MCF 10A (cell line): Measurements from ENCODE around the gene EGR1. TPM values are rescaled to one million over a fixed set of nuclear protein-coding genes. Genes with fewer than 3 reads are reported as not detected.

Experiments used
- BruUV-seq: library from RNA; stranded (reverse); fragments of 400-500 nt; replicated peaks from 2 replicates; lab custom pipeline; 2021; lab: Mats Ljungman, UMichigan
- CTCF ChIA-PET: fragments of 300-600 bp; sonication (Branson Sonifier 250); formaldehyde crosslinking; extraction: SDS; loops from one replicate; lab custom pipeline; 2021; ENCODE audit warnings: antibody characterized with exemption, inconsistent platforms; lab: Yijun Ruan, JAX
- POLR2A ChIA-PET: fragments of 300-600, 350-650 bp; sonication (Branson Sonifier 250); formaldehyde crosslinking; extraction: SDS; loops from one replicate; lab custom pipeline; 2020; ENCODE audit warnings: antibody characterized with exemption, inconsistent platforms; lab: Yijun Ruan, JAX
- DNase-seq: peaks from one replicate; pipeline ENCODE4 v3.0.0-alpha.2; 2018; ENCODE audit not compliant: unreplicated experiment
- H3K27ac Mint-ChIP-seq: one replicate; pipeline ENCODE4 v1.8.0; 2022; ENCODE audit warnings: mild to moderate bottlenecking, low read depth, mixed read lengths; ENCODE audit not compliant: unreplicated experiment
- H3K27me3 Mint-ChIP-seq: one replicate; pipeline ENCODE4 v1.8.0; 2022; ENCODE audit warnings: mixed read lengths; ENCODE audit not compliant: insufficient read depth, unreplicated experiment
- H3K36me3 Mint-ChIP-seq: one replicate; pipeline ENCODE4 v1.8.0; 2022; ENCODE audit warnings: mild to moderate bottlenecking, moderate library complexity, mixed read lengths; ENCODE audit not compliant: insufficient read depth, unreplicated experiment
- H3K4me1 Mint-ChIP-seq: one replicate; pipeline ENCODE4 v1.8.0; 2022; ENCODE audit warnings: mixed read lengths; ENCODE audit not compliant: insufficient read depth, unreplicated experiment
- H3K4me3 Mint-ChIP-seq: one replicate; pipeline ENCODE4 v1.8.0; 2022; ENCODE audit warnings: mild to moderate bottlenecking, moderate library complexity, mixed read lengths; ENCODE audit not compliant: unreplicated experiment
- H3K9me3 Mint-ChIP-seq: one replicate; pipeline ENCODE4 v1.8.0; 2022; ENCODE audit warnings: mixed read lengths; ENCODE audit not compliant: unreplicated experiment
- intact Hi-C: fragments of 100-400 bp; cut with micrococcal nuclease; formaldehyde crosslinking; loops from 2 replicates; pipeline ENCODE4 v1.14.1; 2022
- total RNA-seq: library from RNA; stranded (reverse); gene quantifications from 2 replicates; pipeline ENCODE4 v1.2.3, GENCODE V29; 2022
- TF ChIP-seq, protein P1 (sequence below): fragments of 200-600 bp; IDR thresholded peaks from one replicate; pipeline ENCODE4 v1.8.0; 2022; ENCODE audit warnings: antibody characterized with exemption, mild to moderate bottlenecking; ENCODE audit not compliant: unreplicated experiment

Gene EGR1
- total RNA-seq, 1 experiment from 2014 or later = 189 TPM

DNA sequence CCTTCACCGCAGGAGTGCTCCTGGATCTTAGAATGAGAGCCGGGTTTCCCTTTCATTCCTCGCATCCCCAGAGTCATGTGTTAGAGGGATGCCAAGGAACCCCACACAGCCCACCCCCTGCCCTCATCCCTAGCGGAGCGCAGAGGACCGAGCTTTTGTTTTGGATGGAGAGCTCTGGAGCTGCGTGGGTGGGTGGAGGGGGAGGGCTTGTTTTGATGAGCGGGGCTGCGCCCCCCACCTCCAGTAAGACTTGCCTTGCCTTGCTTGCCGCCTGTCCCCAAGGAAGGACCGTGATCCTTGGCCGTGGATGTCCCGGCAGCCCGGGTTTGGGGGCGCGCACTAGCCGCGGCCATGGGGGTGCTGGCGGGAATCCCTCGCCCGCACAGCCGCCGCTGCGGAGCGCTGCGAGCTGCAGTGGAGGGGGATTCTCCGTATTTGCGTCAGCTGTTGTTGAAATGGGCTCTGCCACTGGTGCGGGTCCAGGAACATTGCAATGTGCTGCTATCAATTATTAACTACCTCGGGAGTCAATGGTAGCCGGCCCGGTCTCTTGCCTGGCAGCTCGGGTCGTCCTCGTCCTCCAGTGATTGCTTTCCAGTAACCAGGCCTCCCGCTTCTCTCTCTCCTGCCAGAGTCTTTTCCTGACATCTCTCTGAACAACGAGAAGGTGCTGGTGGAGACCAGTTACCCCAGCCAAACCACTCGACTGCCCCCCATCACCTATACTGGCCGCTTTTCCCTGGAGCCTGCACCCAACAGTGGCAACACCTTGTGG lies 1.0 kb downstream of the EGR1 start:
- H3K4me3 Mint-ChIP-seq = peak overlapping the region; percentile 78
- POLR2A ChIA-PET = interaction anchor here (0.7 to 15.2 kb wide), 21 partner anchors 10 to 908 kb away, joined by 3 to 626 read pairs (median 14); partner anchors contain the start of genes BRD8, ETF1, HSPA9 and KIF20A
- H3K27me3 Mint-ChIP-seq = peaks cover 20% of the 10 kb centered on the region
- H3K9me3 Mint-ChIP-seq = no peaks in the 10 kb centered on the region
- H3K4me1 Mint-ChIP-seq = peaks cover 46% of the 10 kb centered on the region
- H3K27ac Mint-ChIP-seq = peak overlapping the region; percentile 93
- peaks cover 74% of the 10 kb centered on the region for H3K36me3 Mint-ChIP-seq
- TF ChIP-seq, protein P1, sequence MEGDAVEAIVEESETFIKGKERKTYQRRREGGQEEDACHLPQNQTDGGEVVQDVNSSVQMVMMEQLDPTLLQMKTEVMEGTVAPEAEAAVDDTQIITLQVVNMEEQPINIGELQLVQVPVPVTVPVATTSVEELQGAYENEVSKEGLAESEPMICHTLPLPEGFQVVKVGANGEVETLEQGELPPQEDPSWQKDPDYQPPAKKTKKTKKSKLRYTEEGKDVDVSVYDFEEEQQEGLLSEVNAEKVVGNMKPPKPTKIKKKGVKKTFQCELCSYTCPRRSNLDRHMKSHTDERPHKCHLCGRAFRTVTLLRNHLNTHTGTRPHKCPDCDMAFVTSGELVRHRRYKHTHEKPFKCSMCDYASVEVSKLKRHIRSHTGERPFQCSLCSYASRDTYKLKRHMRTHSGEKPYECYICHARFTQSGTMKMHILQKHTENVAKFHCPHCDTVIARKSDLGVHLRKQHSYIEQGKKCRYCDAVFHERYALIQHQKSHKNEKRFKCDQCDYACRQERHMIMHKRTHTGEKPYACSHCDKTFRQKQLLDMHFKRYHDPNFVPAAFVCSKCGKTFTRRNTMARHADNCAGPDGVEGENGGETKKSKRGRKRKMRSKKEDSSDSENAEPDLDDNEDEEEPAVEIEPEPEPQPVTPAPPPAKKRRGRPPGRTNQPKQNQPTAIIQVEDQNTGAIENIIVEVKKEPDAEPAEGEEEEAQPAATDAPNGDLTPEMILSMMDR = no peak
- CTCF ChIA-PET = interaction anchor here (0.6 to 11.4 kb wide), 11 partner anchors 16 to 83 kb away, joined by 3 to 268 read pairs (median 16); partner anchors contain the start of gene ETF1
- intact Hi-C loops = no loop called here
- peak; percentile 42 for DNase-seq
- BruUV-seq = no TSS peak

DNA sequence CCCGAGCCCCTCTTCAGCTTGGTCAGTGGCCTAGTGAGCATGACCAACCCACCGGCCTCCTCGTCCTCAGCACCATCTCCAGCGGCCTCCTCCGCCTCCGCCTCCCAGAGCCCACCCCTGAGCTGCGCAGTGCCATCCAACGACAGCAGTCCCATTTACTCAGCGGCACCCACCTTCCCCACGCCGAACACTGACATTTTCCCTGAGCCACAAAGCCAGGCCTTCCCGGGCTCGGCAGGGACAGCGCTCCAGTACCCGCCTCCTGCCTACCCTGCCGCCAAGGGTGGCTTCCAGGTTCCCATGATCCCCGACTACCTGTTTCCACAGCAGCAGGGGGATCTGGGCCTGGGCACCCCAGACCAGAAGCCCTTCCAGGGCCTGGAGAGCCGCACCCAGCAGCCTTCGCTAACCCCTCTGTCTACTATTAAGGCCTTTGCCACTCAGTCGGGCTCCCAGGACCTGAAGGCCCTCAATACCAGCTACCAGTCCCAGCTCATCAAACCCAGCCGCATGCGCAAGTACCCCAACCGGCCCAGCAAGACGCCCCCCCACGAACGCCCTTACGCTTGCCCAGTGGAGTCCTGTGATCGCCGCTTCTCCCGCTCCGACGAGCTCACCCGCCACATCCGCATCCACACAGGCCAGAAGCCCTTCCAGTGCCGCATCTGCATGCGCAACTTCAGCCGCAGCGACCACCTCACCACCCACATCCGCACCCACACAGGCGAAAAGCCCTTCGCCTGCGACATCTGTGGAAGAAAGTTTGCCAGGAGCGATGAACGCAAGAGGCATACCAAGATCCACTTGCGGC lies 1.8 kb downstream of the EGR1 start:
- intact Hi-C loops = no loop called here
- no peak for DNase-seq
- H3K27ac Mint-ChIP-seq = peak overlapping the region; percentile 93
- TF ChIP-seq, protein P1 = no peak
- CTCF ChIA-PET = interaction anchor here (0.6 to 11.4 kb wide), 9 partner anchors 11 to 82 kb away, joined by 3 to 268 read pairs (median 16); partner anchors contain the start of gene ETF1
- H3K27me3 Mint-ChIP-seq = peaks cover 20% of the 10 kb centered on the region
- BruUV-seq = no TSS peak
- H3K36me3 Mint-ChIP-seq = peaks cover 82% of the 10 kb centered on the region
- H3K9me3 Mint-ChIP-seq = no peaks in the 10 kb centered on the region
- POLR2A ChIA-PET = interaction anchor here (1.0 to 15.2 kb wide), 11 partner anchors 9 to 289 kb away, joined by 3 to 626 read pairs (median 32); partner anchors contain the start of genes BRD8, ETF1 and KIF20A
- H3K4me1 Mint-ChIP-seq = peaks cover 41% of the 10 kb centered on the region
- H3K4me3 Mint-ChIP-seq = peak overlapping the region; percentile 78

DNA sequence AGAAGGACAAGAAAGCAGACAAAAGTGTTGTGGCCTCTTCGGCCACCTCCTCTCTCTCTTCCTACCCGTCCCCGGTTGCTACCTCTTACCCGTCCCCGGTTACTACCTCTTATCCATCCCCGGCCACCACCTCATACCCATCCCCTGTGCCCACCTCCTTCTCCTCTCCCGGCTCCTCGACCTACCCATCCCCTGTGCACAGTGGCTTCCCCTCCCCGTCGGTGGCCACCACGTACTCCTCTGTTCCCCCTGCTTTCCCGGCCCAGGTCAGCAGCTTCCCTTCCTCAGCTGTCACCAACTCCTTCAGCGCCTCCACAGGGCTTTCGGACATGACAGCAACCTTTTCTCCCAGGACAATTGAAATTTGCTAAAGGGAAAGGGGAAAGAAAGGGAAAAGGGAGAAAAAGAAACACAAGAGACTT lies 2.4 kb downstream of the EGR1 start:
- Mint-ChIP-seq H3K27me3 (peaks cover 20% of the 10 kb centered on the region), H3K4me1 (peaks cover 41% of the 10 kb centered on the region), H3K27ac (peak overlapping the region; percentile 93), H3K36me3 (peaks cover 87% of the 10 kb centered on the region), H3K4me3 (peak overlapping the region; percentile 78), H3K9me3 (no peaks in the 10 kb centered on the region)
- intact Hi-C loops = no loop called here
- CTCF ChIA-PET = interaction anchor here (0.5 to 11.4 kb wide), 5 partner anchors 11 to 245 kb away, joined by 3 to 268 read pairs (median 16); no protein-coding TSS in a partner anchor
- TF ChIP-seq, protein P1 = no peak
- POLR2A ChIA-PET = interaction anchor here (1.1 to 15.2 kb wide), 5 partner anchors 32 to 83 kb away, joined by 3 to 626 read pairs (median 65); partner anchors contain the start of gene ETF1
- TSS peak; percentile 22 for BruUV-seq
- no peak for DNase-seq
